ENCODE data around the gene COX4I2. TPM values are rescaled to one million over a fixed set of nuclear protein-coding genes. Genes with fewer than 3 reads are reported as not detected.
"Not testable (repeated sequence)": the region's sequence is repeated elsewhere in the genome, so short reads cannot be mapped to it uniquely, and the experiment has no call there.

Gene COX4I2
- total and polyA plus RNA-seq, 2 of the 4 experiments (the other 2 are of a cell fraction): not detected

GRCh38 chr20:31644701-31645100 is 7.0 kb downstream of the COX4I2 start:
- H2BK120ac ChIP-seq (ENCODE audit: low read depth, low read length): no peak overlapping the region
- H3K36me3 ChIP-seq (ENCODE audit: control insufficient read depth, insufficient read depth, low read length): no peaks in the 10 kb centered on the region
- H3K4me1 ChIP-seq (ENCODE audit: control insufficient read depth, insufficient read depth, low read length): no peaks in the 10 kb centered on the region; the same call in 1 of the 2 replicates
- H4K5ac ChIP-seq (ENCODE audit: low read depth, low read length): no peak overlapping the region
- BruUV-seq (replicated peaks): no TSS peak
- no peak overlapping the region for H3K18ac ChIP-seq (ENCODE audit: low read depth, low read length)
- no peak overlapping the region for H2AFZ ChIP-seq (replicated peaks; ENCODE audit: low read length, poor library complexity)
- dilution Hi-C loops (cut with HindIII; ENCODE audit: low sequenced_read_pairs, unreplicated experiment) (no loop called here), intact Hi-C loops (cut with micrococcal nuclease) (no loop called here), in situ Hi-C loops (cut with MboI; ENCODE audit: low sequenced_read_pairs) (no loop called here)
- H3K9me1 ChIP-seq (ENCODE audit: insufficient read depth, low read length): no peaks in the 10 kb centered on the region
- no peak overlapping the region for H4K8ac ChIP-seq (ENCODE audit: low read depth in 2 of 2, low read length in 2 of 2)
- no peak overlapping the region for H2BK5ac ChIP-seq (ENCODE audit: low read depth, low read length, poor library complexity, severe bottlenecking)
- no peak overlapping the region for H2AK5ac ChIP-seq (ENCODE audit: low read depth, low read length)
- no peak overlapping the region for H3K56ac ChIP-seq (ENCODE audit: extremely low read depth, insufficient read depth, low read length)
- no peak overlapping the region for H3K4me2 ChIP-seq (ENCODE audit: low read depth, low read length)
- H4K91ac ChIP-seq (ENCODE audit: insufficient read depth, low read depth, low read length): no peak overlapping the region
- no peaks in the 10 kb centered on the region for H3K79me1 ChIP-seq (ENCODE audit: low read depth in 1 of 2, low read length in 2 of 2)
- H4K20me1 ChIP-seq (ENCODE audit: insufficient read depth, low read length): no peaks in the 10 kb centered on the region
- no peak overlapping the region for H2BK15ac ChIP-seq (ENCODE audit: low read depth, low read length)
- whole genome bisulfite sequencing, 2 experiments (ENCODE audit: extremely low coverage in 2 of 2, insufficient read length in 1 of 2): no CpG with 5 or more reads among the region's 8 CpGs
- no peak overlapping the region; the same call in 1 of the 2 replicates for H3K9ac ChIP-seq (ENCODE audit: low read depth, low read length)
- no peak overlapping the region for H2AK9ac ChIP-seq (replicated peaks; ENCODE audit: low read depth, low read length, poor library complexity)
- no peak overlapping the region for H3K4ac ChIP-seq (ENCODE audit: low read depth, low read length)
- TF ChIP-seq CTCF (conservative IDR thresholded peaks at IDR 0.05; ENCODE audit: low read depth, low read length) (no peak), RFX5 (IDR thresholded peaks at IDR 0.05; ENCODE audit: low read depth, low read length) (no peak), CHD1 (IDR thresholded peaks at IDR 0.05; ENCODE audit: low read depth, low read length) (no peak), MAZ (IDR thresholded peaks at IDR 0.05; ENCODE audit: borderline replicate concordance, low read depth, low read length) (no peak)
- no peak overlapping the region for H3K14ac ChIP-seq (replicated peaks; ENCODE audit: low read depth, low read length)
- CTCF ChIA-PET: interaction anchor here (0.5 to 1.5 kb wide), 2 partner anchors 11 to 53 kb away, joined by 4 read pairs; no protein-coding TSS in a partner anchor
- no peak overlapping the region for H3K27ac ChIP-seq (ENCODE audit: insufficient read depth, low read length)
- POLR2A ChIA-PET (ENCODE audit: unreplicated experiment): interaction anchor here (0.6 kb wide), 1 partner anchor 72 kb away, joined by 3 read pairs; no protein-coding TSS in a partner anchor
- H2BK20ac ChIP-seq (ENCODE audit: low read depth, low read length): no peak overlapping the region
- no peak overlapping the region for H3K23ac ChIP-seq (ENCODE audit: low read depth, low read length)
- H3K27me3 ChIP-seq (ENCODE audit: control insufficient read depth, insufficient read depth, low read length): peaks cover 10% of the 10 kb centered on the region
- DNase-seq (no peak), ATAC-seq (ENCODE audit: low read depth) (no peak)
- no peaks in the 10 kb centered on the region for H3K9me3 ChIP-seq (ENCODE audit: control insufficient read depth, insufficient read depth, low read length)
- no peak overlapping the region for H3K4me3 ChIP-seq (ENCODE audit: insufficient read depth, low read depth, low read length)

- H3K14ac ChIP-seq (replicated peaks; ENCODE audit: low read depth, low read length); H3K56ac ChIP-seq (ENCODE audit: extremely low read depth, insufficient read depth, low read length); H2AK9ac ChIP-seq (replicated peaks; ENCODE audit: low read depth, low read length, poor library complexity); H3K4me2 ChIP-seq (ENCODE audit: low read depth, low read length); H2BK5ac ChIP-seq (ENCODE audit: low read depth, low read length, poor library complexity, severe bottlenecking); H4K20me1 ChIP-seq (ENCODE audit: insufficient read depth, low read length); H3K27me3 ChIP-seq (ENCODE audit: control insufficient read depth, insufficient read depth, low read length); H3K9me1 ChIP-seq (ENCODE audit: insufficient read depth, low read length); H4K5ac ChIP-seq (ENCODE audit: low read depth, low read length); H4K91ac ChIP-seq (ENCODE audit: insufficient read depth, low read depth, low read length); intact Hi-C loops (cut with micrococcal nuclease); H3K4ac ChIP-seq (ENCODE audit: low read depth, low read length); H3K18ac ChIP-seq (ENCODE audit: low read depth, low read length); dilution Hi-C loops (cut with HindIII; ENCODE audit: low sequenced_read_pairs, unreplicated experiment); H2BK120ac ChIP-seq (ENCODE audit: low read depth, low read length); H3K9ac ChIP-seq (ENCODE audit: low read depth, low read length); H3K9me3 ChIP-seq (ENCODE audit: control insufficient read depth, insufficient read depth, low read length); H2AK5ac ChIP-seq (ENCODE audit: low read depth, low read length); H2BK15ac ChIP-seq (ENCODE audit: low read depth, low read length); in situ Hi-C loops (cut with MboI; ENCODE audit: low sequenced_read_pairs); H3K4me3 ChIP-seq (ENCODE audit: insufficient read depth, low read depth, low read length); H2AFZ ChIP-seq (replicated peaks; ENCODE audit: low read length, poor library complexity); H3K36me3 ChIP-seq (ENCODE audit: control insufficient read depth, insufficient read depth, low read length); H3K27ac ChIP-seq (ENCODE audit: insufficient read depth, low read length); DNase-seq; H2BK20ac ChIP-seq (ENCODE audit: low read depth, low read length); H3K4me1 ChIP-seq (ENCODE audit: control insufficient read depth, insufficient read depth, low read length); ATAC-seq (ENCODE audit: low read depth); POLR2A ChIA-PET (ENCODE audit: unreplicated experiment); H4K8ac ChIP-seq (ENCODE audit: low read depth in 2 of 2, low read length in 2 of 2); H3K23ac ChIP-seq (ENCODE audit: low read depth, low read length); H3K79me1 ChIP-seq (ENCODE audit: low read depth in 1 of 2, low read length in 2 of 2); BruUV-seq (replicated peaks): not testable (repeated sequence)
- whole genome bisulfite sequencing, 2 experiments (ENCODE audit: extremely low coverage in 2 of 2, insufficient read length in 1 of 2): no CpG with 5 or more reads among the region's 3 CpGs
- CTCF ChIA-PET: interaction anchor here (0.9 to 1.2 kb wide), 2 partner anchors 14 to 75 kb away, joined by 3 to 4 read pairs; no protein-coding TSS in a partner anchor
These were observed 10.4 kb downstream of the COX4I2 start for GRCh38 chr20:31648104-31648503.
